Esophagus squamous epithelium (tissue), 4 donors: ENCODE results near the gene EIPR1.

Source experiments
- POLR2A ChIP-seq, 4 donors: fragments of 450-650 bp; IDR thresholded peaks; one replicate each; pipeline ENCODE4 v1.6.1; 2017; ENCODE audit warnings: antibody characterized with exemption in 4 of 4, mild to moderate bottlenecking in 4 of 4, moderate library complexity in 3 of 4
- TF ChIP-seq, protein P1 (sequence below), 6 experiments: fragments of 450-650 bp in 4 of 6; fragments of 200-600 bp in 2 of 6; sonication (generic) in 2 of 6; IDR thresholded peaks; one replicate each; pipeline ENCODE4 v1.5.1; 2016 to 2019; ENCODE audit warnings: antibody characterized with exemption in 6 of 6, mild to moderate bottlenecking in 4 of 6, moderate library complexity in 4 of 6

DNA sequence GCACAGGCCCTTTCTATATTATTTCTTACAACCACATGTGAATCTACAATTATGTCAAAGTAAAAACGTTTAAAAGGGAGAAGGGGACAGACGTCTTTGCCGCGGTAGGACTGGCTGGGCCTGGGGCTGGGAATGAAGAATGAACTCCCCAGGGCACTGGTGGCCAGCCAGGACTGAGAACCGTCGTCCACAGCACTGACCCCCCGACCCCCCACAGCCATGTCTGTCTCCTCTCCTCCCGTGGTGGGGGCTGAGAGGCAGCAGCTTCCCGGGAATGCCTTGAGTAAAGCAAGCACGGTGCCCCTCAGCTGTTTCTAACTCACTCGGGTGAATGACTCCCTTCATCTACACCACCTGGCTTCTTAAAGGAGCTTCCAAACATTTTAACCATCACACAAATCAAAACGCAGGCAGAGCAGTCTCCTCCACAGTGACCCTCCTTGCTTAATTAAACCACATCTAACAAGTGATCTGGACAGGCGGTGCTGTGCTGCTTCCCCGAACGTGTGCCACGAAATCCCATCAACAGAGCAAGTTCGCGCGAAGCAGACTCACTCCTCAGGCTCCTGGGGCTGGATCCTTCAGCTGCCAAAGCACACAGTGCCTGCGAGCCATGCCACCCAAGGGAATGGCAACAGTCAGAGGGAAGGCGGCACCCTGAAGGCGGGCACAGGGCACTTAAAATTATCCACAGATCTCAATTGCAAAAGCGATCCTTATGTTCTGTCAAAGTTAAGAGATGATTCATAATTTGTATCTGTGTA lies 217.7 kb downstream of the EIPR1 start:
- TF ChIP-seq, protein P1, sequence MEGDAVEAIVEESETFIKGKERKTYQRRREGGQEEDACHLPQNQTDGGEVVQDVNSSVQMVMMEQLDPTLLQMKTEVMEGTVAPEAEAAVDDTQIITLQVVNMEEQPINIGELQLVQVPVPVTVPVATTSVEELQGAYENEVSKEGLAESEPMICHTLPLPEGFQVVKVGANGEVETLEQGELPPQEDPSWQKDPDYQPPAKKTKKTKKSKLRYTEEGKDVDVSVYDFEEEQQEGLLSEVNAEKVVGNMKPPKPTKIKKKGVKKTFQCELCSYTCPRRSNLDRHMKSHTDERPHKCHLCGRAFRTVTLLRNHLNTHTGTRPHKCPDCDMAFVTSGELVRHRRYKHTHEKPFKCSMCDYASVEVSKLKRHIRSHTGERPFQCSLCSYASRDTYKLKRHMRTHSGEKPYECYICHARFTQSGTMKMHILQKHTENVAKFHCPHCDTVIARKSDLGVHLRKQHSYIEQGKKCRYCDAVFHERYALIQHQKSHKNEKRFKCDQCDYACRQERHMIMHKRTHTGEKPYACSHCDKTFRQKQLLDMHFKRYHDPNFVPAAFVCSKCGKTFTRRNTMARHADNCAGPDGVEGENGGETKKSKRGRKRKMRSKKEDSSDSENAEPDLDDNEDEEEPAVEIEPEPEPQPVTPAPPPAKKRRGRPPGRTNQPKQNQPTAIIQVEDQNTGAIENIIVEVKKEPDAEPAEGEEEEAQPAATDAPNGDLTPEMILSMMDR (IDR thresholded peaks at IDR 0.05): no peak
- TF ChIP-seq POLR2A (IDR thresholded peaks at IDR 0.05): no peak
